Gastrocnemius medialis (tissue), 4 donors: ENCODE results near the gene CYP2F1.
A peak's percentile ranks its signal among the peaks of the same experiment; 100 is the strongest.
"Not testable (repeated sequence)": the region's sequence is repeated elsewhere in the genome, so short reads cannot be mapped to it uniquely, and the experiment has no call there.

Experiments
- CTCF ChIP-seq, 5 experiments: fragments of 450-650 bp in 3 of 5; fragments of 200-600 bp in 2 of 5; sonication (generic) in 2 of 5; IDR thresholded peaks in 4 of 5; conservative IDR thresholded peaks in 1 of 5; 1 replicate in 4 of 5; 2 replicates in 1 of 5; pipeline ENCODE4 v1.5.1; 2016 to 2019; ENCODE audit warnings: antibody characterized with exemption in 5 of 5, mild to moderate bottlenecking in 3 of 5, moderate library complexity in 3 of 5
- POLR2A ChIP-seq, 2 donors: fragments of 450-650 bp; IDR thresholded peaks; one replicate each; pipeline ENCODE4 v1.6.1; 2017; ENCODE audit warnings: antibody characterized with exemption in 2 of 2, mild to moderate bottlenecking in 2 of 2, moderate library complexity in 2 of 2

GRCh38 chr19:41127801-41128300 is 13.6 kb downstream of the CYP2F1 start:
- TF ChIP-seq CTCF (IDR thresholded peaks at IDR 0.05 in 4 of 5, conservative IDR thresholded peaks at IDR 0.05 in 1 of 5) = peak in 1 of 5 experiments; percentile 21
- not testable (repeated sequence) for TF ChIP-seq POLR2A (IDR thresholded peaks at IDR 0.05)
